ENCODE data around the gene KCNN3. TPM values are rescaled to one million over a fixed set of nuclear protein-coding genes. Genes with fewer than 3 reads are reported as not detected.

The KCNN3 gene
- total RNA-seq, 1 donor from 2014 or later: 0.84 TPM

DNA sequence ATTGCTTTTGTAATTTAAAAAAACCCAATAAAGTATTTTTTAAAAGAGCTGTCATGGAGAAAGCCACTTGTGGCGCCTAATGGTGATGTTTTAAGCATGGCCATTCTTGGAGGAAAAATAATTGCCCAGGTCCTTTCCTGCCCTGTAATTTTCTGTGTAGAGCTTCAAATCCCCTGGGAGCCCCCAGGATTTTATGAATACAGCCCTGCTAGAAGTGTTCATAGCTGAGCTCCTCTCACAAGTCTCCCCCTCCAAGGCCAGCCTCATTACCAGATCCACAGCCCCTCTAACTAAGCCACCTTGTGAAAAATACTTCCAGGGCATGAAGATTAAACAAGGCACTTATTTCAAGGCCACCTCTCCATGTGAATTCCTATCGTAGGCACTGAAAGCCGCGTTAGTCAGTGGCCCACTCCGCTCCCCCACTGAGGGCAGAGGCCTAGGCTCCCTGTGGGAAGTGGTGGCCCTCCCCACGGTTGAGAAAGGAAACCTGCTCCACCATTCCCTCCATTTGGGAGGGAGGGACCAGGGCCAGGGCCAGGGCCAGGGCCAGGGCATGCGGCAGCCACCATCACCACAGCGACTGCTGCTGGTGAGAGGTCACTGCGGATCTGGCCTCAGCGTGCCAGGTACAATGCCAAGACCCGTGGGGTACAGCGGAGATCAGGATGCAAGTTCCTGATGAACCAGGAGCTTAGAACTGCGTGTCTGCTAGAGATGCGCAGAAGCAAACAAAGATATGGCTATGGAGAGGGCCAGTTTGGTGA lies 83.1 kb downstream of the KCNN3 start:
- TF ChIP-seq, protein P1, sequence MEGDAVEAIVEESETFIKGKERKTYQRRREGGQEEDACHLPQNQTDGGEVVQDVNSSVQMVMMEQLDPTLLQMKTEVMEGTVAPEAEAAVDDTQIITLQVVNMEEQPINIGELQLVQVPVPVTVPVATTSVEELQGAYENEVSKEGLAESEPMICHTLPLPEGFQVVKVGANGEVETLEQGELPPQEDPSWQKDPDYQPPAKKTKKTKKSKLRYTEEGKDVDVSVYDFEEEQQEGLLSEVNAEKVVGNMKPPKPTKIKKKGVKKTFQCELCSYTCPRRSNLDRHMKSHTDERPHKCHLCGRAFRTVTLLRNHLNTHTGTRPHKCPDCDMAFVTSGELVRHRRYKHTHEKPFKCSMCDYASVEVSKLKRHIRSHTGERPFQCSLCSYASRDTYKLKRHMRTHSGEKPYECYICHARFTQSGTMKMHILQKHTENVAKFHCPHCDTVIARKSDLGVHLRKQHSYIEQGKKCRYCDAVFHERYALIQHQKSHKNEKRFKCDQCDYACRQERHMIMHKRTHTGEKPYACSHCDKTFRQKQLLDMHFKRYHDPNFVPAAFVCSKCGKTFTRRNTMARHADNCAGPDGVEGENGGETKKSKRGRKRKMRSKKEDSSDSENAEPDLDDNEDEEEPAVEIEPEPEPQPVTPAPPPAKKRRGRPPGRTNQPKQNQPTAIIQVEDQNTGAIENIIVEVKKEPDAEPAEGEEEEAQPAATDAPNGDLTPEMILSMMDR (conservative IDR thresholded peaks at IDR 0.05): no peak

DNA sequence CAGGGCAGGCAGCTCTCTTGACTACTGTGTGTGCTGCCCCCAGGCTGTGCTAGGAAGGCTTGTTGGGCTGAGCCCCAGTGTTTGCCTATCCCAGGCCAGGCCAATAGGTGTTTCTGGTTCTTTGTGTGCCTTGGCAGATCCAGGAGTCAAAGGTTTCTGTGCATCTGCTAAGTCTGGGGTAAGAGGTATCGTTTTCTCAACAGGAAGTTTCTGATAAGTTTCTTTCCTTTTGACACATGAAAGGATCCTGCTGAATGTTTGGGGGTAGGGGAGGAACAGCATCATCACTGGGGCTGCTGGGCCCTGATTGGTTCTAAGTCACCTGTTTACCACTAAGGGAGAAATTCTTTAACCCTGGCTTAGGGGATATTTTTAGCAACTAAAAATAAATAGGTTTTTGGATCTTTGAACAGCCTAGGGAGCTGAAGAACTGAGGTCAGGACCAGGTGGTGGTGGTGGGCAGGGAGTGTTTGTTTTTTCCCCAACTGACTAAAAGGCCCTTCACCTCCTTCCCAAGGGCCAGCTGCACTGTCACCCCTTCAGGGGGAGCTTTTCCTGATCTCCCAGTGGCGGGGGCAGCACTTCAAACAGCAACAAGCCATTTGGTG lies 85.1 kb downstream of the KCNN3 start:
- no peaks in the 10 kb centered on the region for H3K9me3 Mint-ChIP-seq
- H3K4me3 Mint-ChIP-seq: no peak overlapping the region
- H3K4me1 Mint-ChIP-seq: peaks cover 6% of the 10 kb centered on the region
- TF ChIP-seq, protein P1 (conservative IDR thresholded peaks at IDR 0.05): no peak
- H3K27me3 Mint-ChIP-seq (ENCODE audit: low read depth): no peaks in the 10 kb centered on the region
- DNase-seq (ENCODE audit: low read depth, low spot score): no peak
- no peaks in the 10 kb centered on the region for H3K36me3 Mint-ChIP-seq (ENCODE audit: low read depth)
- peak overlapping the region; percentile 8 for H3K27ac Mint-ChIP-seq (ENCODE audit: unreplicated experiment)

More for the DNA sequence above, 83.1 kb downstream of the KCNN3 start:
- Mint-ChIP-seq H3K9me3 (no peaks in the 10 kb centered on the region), H3K4me1 (peaks cover 6% of the 10 kb centered on the region), H3K4me3 (no peak overlapping the region), H3K27ac (ENCODE audit: unreplicated experiment) (no peak overlapping the region), H3K27me3 (ENCODE audit: low read depth) (peaks cover 8% of the 10 kb centered on the region), H3K36me3 (ENCODE audit: low read depth) (no peaks in the 10 kb centered on the region)
- DNase-seq (ENCODE audit: low read depth, low spot score): no peak

DNA sequence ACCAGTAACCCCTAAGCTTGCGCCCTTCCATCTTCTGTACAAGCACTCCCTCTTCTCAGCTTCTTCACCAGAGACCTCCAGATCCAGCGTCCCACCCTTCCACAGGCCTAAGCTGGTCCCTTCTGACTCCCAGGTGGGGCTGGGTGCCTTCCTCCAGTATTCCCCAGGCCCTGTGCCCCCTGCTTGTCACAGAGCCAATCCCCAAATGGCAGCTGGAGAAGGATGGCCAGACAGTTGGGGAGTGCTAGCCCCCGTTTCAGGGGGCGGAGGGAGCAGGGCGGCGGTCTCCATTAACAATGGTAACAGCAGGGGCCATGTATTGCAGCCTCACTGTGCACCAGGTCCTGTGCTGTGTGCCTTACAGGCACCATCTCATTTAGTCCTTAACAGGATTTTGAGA lies 85.7 kb downstream of the KCNN3 start:
- Mint-ChIP-seq H3K27ac (ENCODE audit: unreplicated experiment) (no peak overlapping the region), H3K4me1 (peaks cover 6% of the 10 kb centered on the region), H3K27me3 (ENCODE audit: low read depth) (no peaks in the 10 kb centered on the region), H3K4me3 (no peak overlapping the region), H3K9me3 (no peaks in the 10 kb centered on the region), H3K36me3 (ENCODE audit: low read depth) (no peaks in the 10 kb centered on the region)
- no peak for DNase-seq (ENCODE audit: low read depth, low spot score)
- TF ChIP-seq, protein P1 (conservative IDR thresholded peaks at IDR 0.05): no peak

DNA sequence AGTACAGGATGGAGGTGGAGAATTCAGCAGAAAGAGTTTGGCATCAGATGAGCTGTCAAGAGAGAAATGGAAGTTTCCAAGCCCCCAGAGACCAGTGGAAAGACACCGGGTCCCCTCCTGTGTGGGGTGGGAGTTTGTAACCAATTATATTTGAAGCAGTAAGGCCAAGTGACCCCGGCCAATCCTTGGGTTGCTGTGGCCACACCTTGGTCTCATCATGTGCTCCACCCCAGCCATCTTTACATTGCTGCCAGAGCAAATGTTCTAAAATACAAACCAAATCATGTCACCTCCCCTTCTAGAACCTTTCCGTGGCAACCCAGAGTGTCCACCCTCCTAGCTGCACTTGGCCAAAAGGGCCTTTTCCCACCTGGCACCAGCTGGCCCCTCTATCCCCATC lies 86.1 kb downstream of the KCNN3 start:
- no peaks in the 10 kb centered on the region for H3K27me3 Mint-ChIP-seq (ENCODE audit: low read depth)

DNA sequence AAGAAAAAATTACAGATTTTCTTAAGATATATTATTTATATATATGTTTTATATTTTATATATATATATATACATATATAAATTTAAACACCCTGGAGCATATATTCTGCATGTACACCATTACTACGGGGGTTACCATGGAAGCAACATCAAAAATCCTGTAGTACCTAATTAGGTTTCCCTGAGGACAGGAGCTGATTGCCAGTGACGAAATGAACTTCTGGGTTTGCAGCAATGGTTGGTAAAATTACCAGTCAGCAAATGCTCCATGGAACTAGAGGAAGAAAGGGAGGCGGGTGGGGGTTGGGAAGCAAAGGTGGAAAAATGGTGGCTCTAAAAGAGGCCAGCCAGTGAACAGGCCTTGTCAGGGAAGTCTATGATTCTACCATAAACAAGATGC lies 89.5 kb downstream of the KCNN3 start:
- no peak for DNase-seq (ENCODE audit: low read depth, low spot score)
- Mint-ChIP-seq H3K4me1 (peaks cover 13% of the 10 kb centered on the region), H3K27me3 (ENCODE audit: low read depth) (no peaks in the 10 kb centered on the region), H3K4me3 (no peak overlapping the region), H3K9me3 (no peaks in the 10 kb centered on the region), H3K36me3 (ENCODE audit: low read depth) (no peaks in the 10 kb centered on the region), H3K27ac (ENCODE audit: unreplicated experiment) (no peak overlapping the region)
- TF ChIP-seq, protein P1 (conservative IDR thresholded peaks at IDR 0.05): no peak

More for the DNA sequence above, 86.1 kb downstream of the KCNN3 start:
- Mint-ChIP-seq H3K9me3 (no peaks in the 10 kb centered on the region), H3K4me1 (peaks cover 6% of the 10 kb centered on the region), H3K27ac (ENCODE audit: unreplicated experiment) (no peak overlapping the region), H3K4me3 (no peak overlapping the region), H3K36me3 (ENCODE audit: low read depth) (no peaks in the 10 kb centered on the region)
- DNase-seq (ENCODE audit: low read depth, low spot score): no peak
- TF ChIP-seq, protein P1 (conservative IDR thresholded peaks at IDR 0.05): no peak

All from neural crest cell (in vitro differentiated cells).